ENCODE results near the gene CFAP65. TPM values are rescaled to one million over a fixed set of nuclear protein-coding genes. Genes with fewer than 3 reads are reported as not detected.

CFAP65 gene
- total RNA-seq, 1 donor from 2014 or later: not detected

- TF ChIP-seq CTCF (IDR thresholded peaks at IDR 0.05) (no peak), POLR2AphosphoS5 (IDR thresholded peaks at IDR 0.05; ENCODE audit: insufficient read depth in 1 of 2, low read depth in 1 of 2) (no peak), POLR2A (IDR thresholded peaks at IDR 0.05) (no peak)
- DNase-seq (ENCODE audit: extremely low spot score in 2 of 2): peak; percentile 12 to 58
- Histone ChIP-seq H3K27me3 (peaks cover 9% of the 10 kb centered on the region), H3K4me3 (peak overlapping the region; percentile 22 to 32), H3K4me1 (peaks cover 8% of the 10 kb centered on the region), H3K27ac (no peak overlapping the region), H3K36me3 (no peaks in the 10 kb centered on the region), H3K9me3 (no peaks in the 10 kb centered on the region)
- intact Hi-C loops (cut with DNase I): no loop called here
These were observed 81.5 kb downstream of the CFAP65 start for GRCh38 chr2:218959761-218960308.

- H3K4me3 ChIP-seq: peak within 1 kb of the TSS; percentile 22 to 32
- intact Hi-C loops (cut with DNase I): no loop called here
- H3K27ac ChIP-seq: no peak within 1 kb of the TSS
- no peaks in the 10 kb centered on the region for H3K36me3 ChIP-seq
- peaks cover 9% of the 10 kb centered on the region for H3K27me3 ChIP-seq
- TF ChIP-seq POLR2A (IDR thresholded peaks at IDR 0.05) (no peak), POLR2AphosphoS5 (IDR thresholded peaks at IDR 0.05; ENCODE audit: insufficient read depth in 1 of 2, low read depth in 1 of 2) (no peak), CTCF (IDR thresholded peaks at IDR 0.05) (no peak)
- DNase-seq (ENCODE audit: extremely low spot score in 2 of 2): peak; percentile 77 to 79
- H3K4me1 ChIP-seq: peaks cover 8% of the 10 kb centered on the region
- no peaks in the 10 kb centered on the region for H3K9me3 ChIP-seq
These were observed 82.1 kb downstream of the CFAP65 start, which contains the start of gene CDK5R2 for GRCh38 chr2:218959141-218959731. CDK5R2 (plus strand) TSS chr2:218959666; CDS start chr2:218959821, 155 bp downstream.

DNA sequence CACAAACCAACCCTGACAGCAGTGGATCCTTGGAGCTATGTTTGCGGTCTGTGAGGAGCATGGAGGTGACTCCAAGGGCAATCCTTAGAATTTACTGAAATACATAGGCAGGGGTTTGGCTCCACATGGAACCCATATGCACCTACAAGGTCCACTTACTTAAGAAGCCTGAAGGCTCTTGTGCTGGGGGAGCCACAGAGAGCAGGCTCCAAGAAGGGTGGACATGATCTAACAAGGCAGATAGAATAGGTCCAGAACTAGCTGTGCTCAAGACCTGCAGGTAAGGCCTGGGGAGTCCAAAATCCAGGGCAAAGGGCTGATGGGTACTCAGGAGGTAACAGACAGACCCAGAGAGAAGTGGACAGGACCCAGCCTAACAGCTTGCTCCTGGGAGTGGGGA is 83.0 kb downstream of the CFAP65 start:
- peaks cover 9% of the 10 kb centered on the region for H3K27me3 ChIP-seq
- H3K4me1 ChIP-seq: peaks cover 8% of the 10 kb centered on the region
- intact Hi-C loops (cut with DNase I): no loop called here

DNA sequence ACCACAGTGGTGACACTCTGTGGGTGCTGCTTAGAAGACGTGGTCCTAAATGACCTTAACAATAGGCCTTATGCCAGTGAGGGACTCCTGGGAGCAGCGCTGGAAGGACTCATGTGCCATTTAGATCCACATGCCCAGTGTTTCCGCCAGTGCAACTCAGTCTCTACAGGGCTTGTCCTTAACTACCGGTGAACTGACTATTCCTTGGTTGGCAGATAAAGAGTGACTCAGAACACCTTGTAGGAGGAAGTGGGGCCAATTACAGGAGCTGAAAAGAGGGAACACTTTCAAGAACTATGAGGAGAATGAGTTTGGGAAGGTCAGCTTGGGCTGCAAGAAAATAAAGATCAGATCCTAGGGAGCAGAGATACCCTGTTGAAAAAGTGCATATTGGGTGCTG is 83.6 kb downstream of the CFAP65 start:
- H3K9me3 ChIP-seq: no peaks in the 10 kb centered on the region
- no peak for TF ChIP-seq CTCF (IDR thresholded peaks at IDR 0.05)
- intact Hi-C loops (cut with DNase I): no loop called here
- peaks cover 8% of the 10 kb centered on the region for H3K27me3 ChIP-seq
- no peak overlapping the region for H3K4me3 ChIP-seq
- no peaks in the 10 kb centered on the region for H3K36me3 ChIP-seq
- DNase-seq (ENCODE audit: extremely low spot score in 2 of 2): no peak
- H3K27ac ChIP-seq: no peak overlapping the region
- peaks cover 8% of the 10 kb centered on the region for H3K4me1 ChIP-seq

More for the DNA sequence above, 83.0 kb downstream of the CFAP65 start:
- DNase-seq (ENCODE audit: extremely low spot score in 2 of 2): no peak
- H3K9me3 ChIP-seq: no peaks in the 10 kb centered on the region
- H3K27ac ChIP-seq: no peak overlapping the region
- no peak for TF ChIP-seq CTCF (IDR thresholded peaks at IDR 0.05)
- TF ChIP-seq POLR2AphosphoS5 (IDR thresholded peaks at IDR 0.05; ENCODE audit: insufficient read depth in 1 of 2, low read depth in 1 of 2): no peak
- TF ChIP-seq POLR2A (IDR thresholded peaks at IDR 0.05): no peak
- H3K36me3 ChIP-seq: no peaks in the 10 kb centered on the region
- H3K4me3 ChIP-seq: no peak overlapping the region

GRCh38 chr2:218956039-218956438 is 85.3 kb downstream of the CFAP65 start:
- intact Hi-C loops (cut with DNase I): no loop called here
- TF ChIP-seq POLR2AphosphoS5 (IDR thresholded peaks at IDR 0.05; ENCODE audit: insufficient read depth in 1 of 2, low read depth in 1 of 2) (no peak), POLR2A (IDR thresholded peaks at IDR 0.05) (no peak), CTCF (IDR thresholded peaks at IDR 0.05) (no peak)
- H3K27me3 ChIP-seq: peaks cover 4% of the 10 kb centered on the region
- no peak for DNase-seq (ENCODE audit: extremely low spot score in 2 of 2)
- peaks cover 7% of the 10 kb centered on the region for H3K4me1 ChIP-seq
- no peak overlapping the region for H3K27ac ChIP-seq
- no peaks in the 10 kb centered on the region for H3K9me3 ChIP-seq
- H3K4me3 ChIP-seq: no peak overlapping the region
- no peaks in the 10 kb centered on the region for H3K36me3 ChIP-seq

Data from vagina (tissue), 2 donors.